Measurements from ENCODE around the gene ATAD2B.

Gene ATAD2B

GRCh38 chr2:23867449-23867848 lies 59.5 kb downstream of the ATAD2B start:
- Histone ChIP-seq H3K27ac (ENCODE audit: low read depth, low read length) (no peak overlapping the region), H3K18ac (ENCODE audit: low read length) (no peak overlapping the region), H2AK5ac (ENCODE audit: low read length) (no peak overlapping the region), H3K14ac (ENCODE audit: low read length) (no peak overlapping the region), H3K4me1 (ENCODE audit: control insufficient read depth in 1 of 2, insufficient read depth in 2 of 2, low read length in 2 of 2) (no peaks in the 10 kb centered on the region), H3K23ac (ENCODE audit: low read length) (no peak overlapping the region), H2BK12ac (ENCODE audit: low read length) (no peak overlapping the region), H3K79me2 (ENCODE audit: control insufficient read depth, insufficient read depth, low read length, poor library complexity) (no peaks in the 10 kb centered on the region), H4K12ac (ENCODE audit: low read depth, low read length) (no peak overlapping the region), H3K4me3 (ENCODE audit: low read depth, low read length) (no peak overlapping the region), H4K8ac (ENCODE audit: low read depth, low read length) (no peak overlapping the region), H4K91ac (ENCODE audit: low read depth, low read length) (no peak overlapping the region), H3K27me3 (ENCODE audit: insufficient read depth, low read length) (no peaks in the 10 kb centered on the region), H3K79me1 (ENCODE audit: low read length) (no peaks in the 10 kb centered on the region), H3K9me3 (ENCODE audit: insufficient read depth, low read depth, low read length) (no peaks in the 10 kb centered on the region), H2BK120ac (ENCODE audit: insufficient read depth, low read length, poor library complexity) (no peak overlapping the region), H2BK5ac (ENCODE audit: low read depth, low read length, poor library complexity) (no peak overlapping the region), H3K36me3 (ENCODE audit: control insufficient read depth in 1 of 2, insufficient read depth in 2 of 2, low read length in 2 of 2) (peaks cover 6 to 12% of the 10 kb centered on the region in 2 experiments), H3K4ac (ENCODE audit: low read depth, low read length) (no peak overlapping the region), H3K9ac (ENCODE audit: low read length) (no peak overlapping the region), H2AFZ (ENCODE audit: insufficient read depth, low read length, poor library complexity) (no peak overlapping the region), H3K4me2 (ENCODE audit: low read length) (no peak overlapping the region)
- DNase-seq = no peak
- WGBS (ENCODE audit: extremely low coverage, insufficient coverage, insufficient read length) = no CpG with 5 or more reads among the region's 2 CpGs

GRCh38 chr2:23862716-23863426 lies 64.1 kb downstream of the ATAD2B start:
- H3K14ac ChIP-seq (ENCODE audit: low read length) = no peak overlapping the region
- no peak overlapping the region for H3K4me3 ChIP-seq (ENCODE audit: low read depth, low read length)
- H4K8ac ChIP-seq (ENCODE audit: low read depth, low read length) = no peak overlapping the region
- no peaks in the 10 kb centered on the region for H3K4me1 ChIP-seq (ENCODE audit: control insufficient read depth in 1 of 2, insufficient read depth in 2 of 2, low read length in 2 of 2)
- no peak overlapping the region for H3K4ac ChIP-seq (ENCODE audit: low read depth, low read length)
- WGBS (ENCODE audit: extremely low coverage, insufficient coverage, insufficient read length) = no CpG with 5 or more reads among the region's 8 CpGs
- no peak overlapping the region for H3K4me2 ChIP-seq (ENCODE audit: low read length)
- no peak overlapping the region for H3K23ac ChIP-seq (ENCODE audit: low read length)
- no peak overlapping the region for H2AFZ ChIP-seq (ENCODE audit: insufficient read depth, low read length, poor library complexity)
- H2AK5ac ChIP-seq (ENCODE audit: low read length) = no peak overlapping the region
- no peak overlapping the region for H2BK12ac ChIP-seq (ENCODE audit: low read length)
- H3K27me3 ChIP-seq (ENCODE audit: insufficient read depth, low read length) = no peaks in the 10 kb centered on the region
- peaks cover 3 to 11% of the 10 kb centered on the region in 2 experiments for H3K36me3 ChIP-seq (ENCODE audit: control insufficient read depth in 1 of 2, insufficient read depth in 2 of 2, low read length in 2 of 2)
- DNase-seq = no peak
- H3K27ac ChIP-seq (ENCODE audit: low read depth, low read length) = no peak overlapping the region
- no peak overlapping the region for H2BK120ac ChIP-seq (ENCODE audit: insufficient read depth, low read length, poor library complexity)
- H3K18ac ChIP-seq (ENCODE audit: low read length) = no peak overlapping the region
- H3K9ac ChIP-seq (ENCODE audit: low read length) = no peak overlapping the region
- no peaks in the 10 kb centered on the region for H3K79me1 ChIP-seq (ENCODE audit: low read length)
- H2BK5ac ChIP-seq (ENCODE audit: low read depth, low read length, poor library complexity) = no peak overlapping the region
- no peaks in the 10 kb centered on the region for H3K79me2 ChIP-seq (ENCODE audit: control insufficient read depth, insufficient read depth, low read length, poor library complexity)
- H4K91ac ChIP-seq (ENCODE audit: low read depth, low read length) = no peak overlapping the region
- H3K9me3 ChIP-seq (ENCODE audit: insufficient read depth, low read depth, low read length) = no peaks in the 10 kb centered on the region
- H4K12ac ChIP-seq (ENCODE audit: low read depth, low read length) = no peak overlapping the region

- Histone ChIP-seq H3K79me1 (ENCODE audit: low read length) (no peaks in the 10 kb centered on the region), H3K27me3 (ENCODE audit: insufficient read depth, low read length) (no peaks in the 10 kb centered on the region), H3K4ac (ENCODE audit: low read depth, low read length) (no peak overlapping the region), H4K8ac (ENCODE audit: low read depth, low read length) (no peak overlapping the region), H3K18ac (ENCODE audit: low read length) (no peak overlapping the region), H3K14ac (ENCODE audit: low read length) (no peak overlapping the region), H4K91ac (ENCODE audit: low read depth, low read length) (no peak overlapping the region), H3K36me3 (ENCODE audit: control insufficient read depth in 1 of 2, insufficient read depth in 2 of 2, low read length in 2 of 2) (peaks cover 3 to 11% of the 10 kb centered on the region in 2 experiments), H3K4me3 (ENCODE audit: low read depth, low read length) (no peak overlapping the region), H2BK5ac (ENCODE audit: low read depth, low read length, poor library complexity) (no peak overlapping the region), H3K27ac (ENCODE audit: low read depth, low read length) (no peak overlapping the region), H2AK5ac (ENCODE audit: low read length) (no peak overlapping the region), H3K9me3 (ENCODE audit: insufficient read depth, low read depth, low read length) (no peaks in the 10 kb centered on the region), H3K79me2 (ENCODE audit: control insufficient read depth, insufficient read depth, low read length, poor library complexity) (no peaks in the 10 kb centered on the region), H2BK12ac (ENCODE audit: low read length) (no peak overlapping the region), H3K4me2 (ENCODE audit: low read length) (no peak overlapping the region), H3K23ac (ENCODE audit: low read length) (no peak overlapping the region), H3K9ac (ENCODE audit: low read length) (no peak overlapping the region), H3K4me1 (ENCODE audit: control insufficient read depth in 1 of 2, insufficient read depth in 2 of 2, low read length in 2 of 2) (no peaks in the 10 kb centered on the region), H4K12ac (ENCODE audit: low read depth, low read length) (no peak overlapping the region), H2AFZ (ENCODE audit: insufficient read depth, low read length, poor library complexity) (no peak overlapping the region), H2BK120ac (ENCODE audit: insufficient read depth, low read length, poor library complexity) (no peak overlapping the region)
- no peak for DNase-seq
- no CpG with 5 or more reads among the region's 4 CpGs for WGBS (ENCODE audit: extremely low coverage, insufficient coverage, insufficient read length)
Observed at GRCh38 chr2:23861952-23862351, 65.0 kb downstream of the ATAD2B start.

- Histone ChIP-seq H3K18ac (ENCODE audit: low read length) (no peak overlapping the region), H3K9me3 (ENCODE audit: insufficient read depth, low read depth, low read length) (no peaks in the 10 kb centered on the region), H3K27ac (ENCODE audit: low read depth, low read length) (no peak overlapping the region), H3K4ac (ENCODE audit: low read depth, low read length) (no peak overlapping the region), H2BK120ac (ENCODE audit: insufficient read depth, low read length, poor library complexity) (no peak overlapping the region), H3K23ac (ENCODE audit: low read length) (no peak overlapping the region), H4K91ac (ENCODE audit: low read depth, low read length) (no peak overlapping the region), H3K79me1 (ENCODE audit: low read length) (no peaks in the 10 kb centered on the region), H4K12ac (ENCODE audit: low read depth, low read length) (no peak overlapping the region), H3K9ac (ENCODE audit: low read length) (no peak overlapping the region), H2AFZ (ENCODE audit: insufficient read depth, low read length, poor library complexity) (no peak overlapping the region), H3K14ac (ENCODE audit: low read length) (no peak overlapping the region), H2BK12ac (ENCODE audit: low read length) (no peak overlapping the region), H3K36me3 (ENCODE audit: control insufficient read depth in 1 of 2, insufficient read depth in 2 of 2, low read length in 2 of 2) (peaks cover 3 to 11% of the 10 kb centered on the region in 2 experiments), H2AK5ac (ENCODE audit: low read length) (no peak overlapping the region), H3K27me3 (ENCODE audit: insufficient read depth, low read length) (no peaks in the 10 kb centered on the region), H2BK5ac (ENCODE audit: low read depth, low read length, poor library complexity) (no peak overlapping the region), H3K79me2 (ENCODE audit: control insufficient read depth, insufficient read depth, low read length, poor library complexity) (no peaks in the 10 kb centered on the region), H3K4me3 (ENCODE audit: low read depth, low read length) (no peak overlapping the region), H3K4me2 (ENCODE audit: low read length) (no peak overlapping the region), H3K4me1 (ENCODE audit: control insufficient read depth in 1 of 2, insufficient read depth in 2 of 2, low read length in 2 of 2) (no peaks in the 10 kb centered on the region), H4K8ac (ENCODE audit: low read depth, low read length) (no peak overlapping the region)
- no CpG with 5 or more reads among the region's 2 CpGs for WGBS (ENCODE audit: extremely low coverage, insufficient coverage, insufficient read length)
- peak; percentile 17 to 44 for DNase-seq
Observed at GRCh38 chr2:23859983-23860382, 66.9 kb downstream of the ATAD2B start.
